GM21786 (cell line): ENCODE results near the gene CSNK1G1.
"Not testable (repeated sequence)": the region's sequence is repeated elsewhere in the genome, so short reads cannot be mapped to it uniquely, and the experiment has no call there.

Experiments
- ATAC-seq: cut with Tn5 transposase; IDR thresholded peaks from one replicate; pipeline ENCODE4 v1.9.1; 2021; ENCODE audit not compliant: unreplicated experiment

Gene CSNK1G1

GRCh38 chr15:64355944-64356709 lies at the start of gene CSNK1G1:
TSS of gene CSNK1G1 (minus strand) at chr15:64356173. CDS start at chr15:64300499, 55,674 bp downstream.
- peak; percentile 98 for ATAC-seq

- no peak for ATAC-seq
Observed at GRCh38 chr15:64400583-64400982, 44.6 kb upstream of the CSNK1G1 start.

GRCh38 chr15:64398575-64398974 lies 42.6 kb upstream of the CSNK1G1 start:
- ATAC-seq, result no peak

- no peak for ATAC-seq
Observed at GRCh38 chr15:64396789-64397188, 40.8 kb upstream of the CSNK1G1 start.

- ATAC-seq, result not testable (repeated sequence)
Observed at GRCh38 chr15:64392471-64392870, 36.5 kb upstream of the CSNK1G1 start.

- no peak for ATAC-seq
Observed at GRCh38 chr15:64389036-64389435, 33.1 kb upstream of the CSNK1G1 start.

- ATAC-seq, result peak; percentile 96
Observed at GRCh38 chr15:64387562-64388168, 31.7 kb upstream of the CSNK1G1 start, which contains the start of gene TRIP4. TSS of gene TRIP4 (plus strand) at chr15:64387836. CDS start at chr15:64387864, 28 bp downstream.

- no peak for ATAC-seq
Observed at GRCh38 chr15:64386291-64386690, 30.3 kb upstream of the CSNK1G1 start.

GRCh38 chr15:64383760-64384159 lies 27.8 kb upstream of the CSNK1G1 start:
- ATAC-seq, result no peak

GRCh38 chr15:64381000-64381751 lies 25.2 kb upstream of the CSNK1G1 start, which contains the start of gene PCLAF:
TSS of gene PCLAF (minus strand) at chr15:64381441. CDS start at chr15:64381371, 70 bp downstream.
- peak; percentile 95 for ATAC-seq

- not testable (repeated sequence) for ATAC-seq
Observed at GRCh38 chr15:64380130-64380870, 24.3 kb upstream of the CSNK1G1 start.

- ATAC-seq, result no peak
Observed at GRCh38 chr15:64379216-64379960, 23.4 kb upstream of the CSNK1G1 start.

GRCh38 chr15:64373360-64373759 lies 17.4 kb upstream of the CSNK1G1 start:
- ATAC-seq, result no peak

GRCh38 chr15:64371383-64371782 lies 15.4 kb upstream of the CSNK1G1 start:
- ATAC-seq, result not testable (repeated sequence)

GRCh38 chr15:64369078-64369607 lies 13.2 kb upstream of the CSNK1G1 start:
- ATAC-seq, result no peak

GRCh38 chr15:64361259-64361658 lies 5.3 kb upstream of the CSNK1G1 start:
- no peak for ATAC-seq

GRCh38 chr15:64356710-64357040 lies 702 bp upstream of the CSNK1G1 start:
- no peak for ATAC-seq

- peak; percentile 4 for ATAC-seq
Observed at GRCh38 chr15:64355348-64355943, 527 bp downstream of the CSNK1G1 start.

GRCh38 chr15:64354688-64355344 lies 1.2 kb downstream of the CSNK1G1 start:
- ATAC-seq, result no peak
